PC-9 (cell line): Measurements from ENCODE around the gene GRHL1. TPM values are rescaled to one million over a fixed set of nuclear protein-coding genes. Genes with fewer than 3 reads are reported as not detected.

Experiments
- BruUV-seq: library from RNA; stranded (reverse); fragments of 400-500 nt; replicated peaks from 2 replicates; lab custom pipeline; 2021; lab: Mats Ljungman, UMichigan
- CTCF ChIA-PET: fragments of 300-600 bp; sonication (Branson Sonifier 250); formaldehyde crosslinking; loops from one replicate; lab custom pipeline; 2022; ENCODE audit warnings: antibody characterized with exemption; lab: Charles Lee
- POLR2A ChIA-PET: fragments of 300-600 bp; sonication (Branson Sonifier 250); formaldehyde crosslinking; loops from one replicate; lab custom pipeline; 2022; ENCODE audit warnings: antibody characterized with exemption; ENCODE audit not compliant: unreplicated experiment; lab: Charles Lee
- DNase-seq, 2 experiments: peaks; one replicate each; pipeline versions ENCODE4 v3.0.0 to v3.0.0-alpha.2; 2015 to 2022; ENCODE audit warnings: mixed read lengths in 1 of 2
- H2AFZ ChIP-seq: fragments of 200-600 bp; sonication (generic); 2 replicates; pipeline ENCODE4 v1.8.1; 2017; ENCODE audit warnings: antibody characterized with exemption
- H3F3A ChIP-seq: fragments of 200-600 bp; sonication (generic); 2 replicates; pipeline ENCODE4 v1.8.1; 2017; ENCODE audit warnings: antibody characterized with exemption, mild to moderate bottlenecking, low read depth; ENCODE audit not compliant: insufficient read depth
- H3K27ac ChIP-seq: fragments of 200-600 bp; sonication (generic); 2 replicates; pipeline ENCODE4 v1.6.1; 2016; ENCODE audit warnings: mixed run types
- H3K27me3 ChIP-seq: fragments of 200-600 bp; sonication (generic); 2 replicates; pipeline ENCODE4 v1.6.1; 2016; ENCODE audit warnings: low read depth, mixed run types; ENCODE audit not compliant: insufficient read depth
- H3K36me3 ChIP-seq: fragments of 200-600 bp; sonication (generic); 2 replicates; pipeline ENCODE4 v1.6.1; 2016; ENCODE audit warnings: low read depth, mixed run types
- H3K4me1 ChIP-seq: fragments of 200-600 bp; sonication (generic); replicated peaks from 2 replicates; pipeline ENCODE4 v1.6.1; 2016; ENCODE audit warnings: mixed run types; ENCODE audit not compliant: insufficient read depth
- H3K4me2 ChIP-seq: fragments of 200-600 bp; sonication (generic); 2 replicates; pipeline ENCODE4 v1.6.1; 2017; ENCODE audit warnings: mixed run types
- H3K4me3 ChIP-seq: fragments of 200-600 bp; sonication (generic); 2 replicates; pipeline ENCODE4 v1.6.1; 2016; ENCODE audit warnings: mixed run types
- H3K79me2 ChIP-seq: fragments of 200-600 bp; sonication (generic); 2 replicates; pipeline ENCODE4 v1.6.1; 2017; ENCODE audit warnings: low read depth, mixed run types
- H3K9me2 ChIP-seq: fragments of 200-600 bp; sonication (generic); 2 replicates; pipeline ENCODE4 v1.8.1; 2017; ENCODE audit warnings: mild to moderate bottlenecking; ENCODE audit not compliant: insufficient read depth
- H3K9me3 ChIP-seq: fragments of 200-600 bp; sonication (generic); 2 replicates; pipeline ENCODE4 v1.8.1; 2016; ENCODE audit warnings: low read depth; ENCODE audit not compliant: insufficient read depth
- H4K20me1 ChIP-seq: fragments of 200-600 bp; sonication (generic); 2 replicates; pipeline ENCODE4 v1.8.1; 2017; ENCODE audit not compliant: insufficient read depth
- CTCF ChIP-seq: fragments of 200-600 bp; sonication (generic); conservative IDR thresholded peaks from 2 replicates; pipeline ENCODE4 v1.6.1; 2017; ENCODE audit warnings: mixed run types, antibody characterized with exemption, mild to moderate bottlenecking, moderate library complexity
- EZH2 ChIP-seq: fragments of 200-600 bp; sonication (generic); IDR thresholded peaks from 2 replicates; pipeline ENCODE4 v1.8.0; 2017; ENCODE audit warnings: antibody characterized with exemption, low read depth
- intact Hi-C: fragments of 100-400 bp; cut with micrococcal nuclease; formaldehyde crosslinking; loops from one replicate; pipeline ENCODE4 v1.10.0; 2022; ENCODE audit not compliant: unreplicated experiment
- total RNA-seq: library from RNA; stranded (reverse); gene quantifications from 2 replicates; pipeline ENCODE4 v1.2.3, GENCODE V29; 2021

Gene GRHL1
- total RNA-seq, 1 experiment from 2014 or later = 10.6 TPM

- POLR2A ChIA-PET = interaction anchor here (0.6 kb wide), 1 partner anchor 12 kb away, joined by 3 read pairs; no protein-coding TSS in a partner anchor
- Histone ChIP-seq H3K4me2 (peak overlapping the region; percentile 63; the same call in 1 of the 2 replicates), H3K27me3 (no peaks in the 10 kb centered on the region), H3K79me2 (peaks cover 21% of the 10 kb centered on the region), H3K36me3 (peaks cover 37% of the 10 kb centered on the region; the same call in 1 of the 2 replicates), H3K9me3 (no peaks in the 10 kb centered on the region), H3K27ac (peak overlapping the region; percentile 76), H3K4me3 (no peak overlapping the region), H3F3A (peaks cover 53% of the 10 kb centered on the region), H2AFZ (no peak overlapping the region), H3K9me2 (no peaks in the 10 kb centered on the region), H3K4me1 (peaks cover 66% of the 10 kb centered on the region), H4K20me1 (no peaks in the 10 kb centered on the region)
- TF ChIP-seq EZH2 = no peak
- TF ChIP-seq CTCF = no peak
- no TSS peak for BruUV-seq
- intact Hi-C loops = no loop called here
- CTCF ChIA-PET = no interaction called here
- peak; percentile 20 to 54 for DNase-seq
Measured at GRCh38 chr2:9972621-9973479, 21.4 kb downstream of the GRHL1 start.

- Histone ChIP-seq H4K20me1 (no peaks in the 10 kb centered on the region), H3K9me3 (no peaks in the 10 kb centered on the region), H3K36me3 (peaks cover 36% of the 10 kb centered on the region; the same call in 1 of the 2 replicates), H3K27me3 (no peaks in the 10 kb centered on the region), H3K79me2 (peaks cover 21% of the 10 kb centered on the region), H3K27ac (peak overlapping the region; percentile 76), H3K4me1 (peaks cover 66% of the 10 kb centered on the region), H3K9me2 (no peaks in the 10 kb centered on the region), H3F3A (peaks cover 53% of the 10 kb centered on the region), H2AFZ (no peak overlapping the region), H3K4me2 (peak overlapping the region; percentile 63; the same call in 1 of the 2 replicates), H3K4me3 (no peak overlapping the region)
- ChIA-PET CTCF (no interaction called here), POLR2A (no interaction called here)
- intact Hi-C loops = no loop called here
- no peak for DNase-seq
- no TSS peak for BruUV-seq
- TF ChIP-seq EZH2 = no peak
- TF ChIP-seq CTCF = no peak
Measured at GRCh38 chr2:9973690-9974089, 22.2 kb downstream of the GRHL1 start.

GRCh38 chr2:9974343-9974742, 22.9 kb downstream of the GRHL1 start:
- H4K20me1 ChIP-seq = no peaks in the 10 kb centered on the region
- no peak overlapping the region for H2AFZ ChIP-seq
- no peaks in the 10 kb centered on the region for H3K9me2 ChIP-seq
- no peak overlapping the region for H3K4me3 ChIP-seq
- peaks cover 21% of the 10 kb centered on the region for H3K79me2 ChIP-seq
- no peak overlapping the region for H3K27ac ChIP-seq
- BruUV-seq = no TSS peak
- no peaks in the 10 kb centered on the region for H3K27me3 ChIP-seq
- H3K4me2 ChIP-seq = no peak overlapping the region
- intact Hi-C loops = no loop called here
- no peak for DNase-seq
- CTCF ChIA-PET = no interaction called here
- H3K36me3 ChIP-seq = peaks cover 29% of the 10 kb centered on the region; the same call in 1 of the 2 replicates
- H3K4me1 ChIP-seq = peaks cover 66% of the 10 kb centered on the region
- TF ChIP-seq EZH2 = no peak
- TF ChIP-seq CTCF = no peak
- POLR2A ChIA-PET = interaction anchor here (0.7 kb wide), 1 partner anchor 57 kb away, joined by 3 read pairs; no protein-coding TSS in a partner anchor
- no peaks in the 10 kb centered on the region for H3K9me3 ChIP-seq
- H3F3A ChIP-seq = peaks cover 51% of the 10 kb centered on the region
